ENCODE measurements around the gene HIF3A. TPM values are rescaled to one million over a fixed set of nuclear protein-coding genes. Genes with fewer than 3 reads are reported as not detected.

Gene HIF3A
- total RNA-seq, 4 donors from 2014 or later: 166 to 235 (median 209) TPM

DNA sequence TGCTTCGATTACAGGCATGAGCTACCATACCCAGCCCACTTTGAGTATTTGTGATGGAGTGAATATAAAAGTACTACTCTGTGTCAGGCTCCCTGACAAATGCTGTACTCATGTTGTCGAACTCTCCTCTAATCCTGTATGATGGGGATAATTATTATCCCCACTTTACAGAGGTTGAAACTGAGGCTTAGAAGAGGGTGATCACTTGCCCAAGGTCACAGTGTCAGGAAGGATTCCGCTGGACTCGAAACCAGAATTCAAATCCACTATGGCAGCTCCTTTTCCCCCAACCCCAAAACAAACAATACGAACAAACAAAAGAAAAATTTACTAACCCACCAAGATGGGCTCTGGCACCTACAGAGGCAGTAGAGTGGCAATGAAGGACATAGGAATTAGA is 48.3 kb downstream of the HIF3A start:
- Histone ChIP-seq H3K27ac (peak overlapping the region in 1 of 4 donors; percentile 19), H3K4me3 (no peak overlapping the region), H3K9me3 (no peaks in the 10 kb centered on the region), H3K27me3 (no peaks in the 10 kb centered on the region), H3K4me1 (peaks cover 0 to 33% (median 27%) of the 10 kb centered on the region in 4 donors), H3K36me3 (peaks cover 0 to 6% (median 0%) of the 10 kb centered on the region in 3 donors)
- DNase-seq (ENCODE audit: low spot score in 2 of 2): no peak
- WGBS, 2 donors: 87 to 94% methylated on average over 5 of the region's 5 CpGs
- TF ChIP-seq POLR2A (IDR thresholded peaks at IDR 0.05) (no peak), EP300 (IDR thresholded peaks at IDR 0.05) (no peak), CTCF (IDR thresholded peaks at IDR 0.05) (no peak)

DNA sequence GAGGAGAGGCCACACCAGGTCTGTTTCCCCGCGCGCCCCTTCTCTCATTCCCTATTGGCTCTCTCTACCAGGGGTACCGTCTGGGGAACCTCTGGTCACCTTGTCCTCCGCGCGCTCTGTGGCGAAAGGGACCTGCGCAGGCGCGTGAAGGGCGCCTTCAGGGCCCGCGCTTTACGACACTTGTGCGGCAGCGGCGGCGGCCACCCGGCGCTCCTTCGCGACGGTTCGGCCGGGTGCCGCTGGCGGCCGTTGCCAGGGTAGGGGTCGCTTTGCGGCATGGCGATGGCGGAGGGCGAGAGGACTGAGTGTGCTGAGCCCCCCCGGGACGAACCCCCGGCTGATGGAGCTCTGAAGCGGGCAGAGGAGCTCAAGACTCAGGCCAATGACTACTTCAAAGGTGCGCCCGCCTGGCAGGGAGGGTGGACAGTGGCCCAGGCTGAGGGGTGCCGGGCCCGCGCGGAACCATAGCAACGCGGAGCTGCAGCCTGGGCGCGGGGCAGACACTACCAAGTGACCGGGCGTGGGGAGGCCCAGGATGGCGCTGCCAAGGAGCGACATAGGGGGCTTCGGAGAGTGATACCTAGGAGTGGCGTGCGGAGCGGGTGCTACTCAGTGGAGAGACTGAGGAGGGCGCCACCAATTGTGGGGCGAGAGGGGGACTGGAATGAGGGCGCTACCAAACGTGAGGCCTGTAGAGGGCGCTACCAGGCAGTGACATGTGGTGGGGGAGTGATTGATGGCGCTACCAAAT is 50.2 kb downstream of the HIF3A start, which contains the start of gene PPP5C:
TSS of gene PPP5C (plus strand) at position 267 of the 751 bp plus-strand sequence. CDS start at position 277, 10 bp downstream.
- TF ChIP-seq CTCF (IDR thresholded peaks at IDR 0.05): peak; percentile 59 to 83 (median 74)
- peak; percentile 46 to 93 for TF ChIP-seq EP300 (IDR thresholded peaks at IDR 0.05)
- TF ChIP-seq POLR2A (IDR thresholded peaks at IDR 0.05): peak; percentile 24 to 77
- Histone ChIP-seq H3K27ac (peak within 1 kb of the TSS; percentile 55 to 91 (median 80)), H3K4me3 (peak within 1 kb of the TSS; percentile 84 to 87 (median 85)), H3K4me1 (peaks cover 0 to 51% (median 43%) of the 10 kb centered on the region in 4 donors), H3K27me3 (no peaks in the 10 kb centered on the region), H3K9me3 (no peaks in the 10 kb centered on the region), H3K36me3 (no peaks in the 10 kb centered on the region)
- DNase-seq (ENCODE audit: low spot score in 2 of 2): peak; percentile 70 to 73
- 1% methylated on average over 25 to 49 of the region's 62 CpGs for WGBS, 2 donors

DNA sequence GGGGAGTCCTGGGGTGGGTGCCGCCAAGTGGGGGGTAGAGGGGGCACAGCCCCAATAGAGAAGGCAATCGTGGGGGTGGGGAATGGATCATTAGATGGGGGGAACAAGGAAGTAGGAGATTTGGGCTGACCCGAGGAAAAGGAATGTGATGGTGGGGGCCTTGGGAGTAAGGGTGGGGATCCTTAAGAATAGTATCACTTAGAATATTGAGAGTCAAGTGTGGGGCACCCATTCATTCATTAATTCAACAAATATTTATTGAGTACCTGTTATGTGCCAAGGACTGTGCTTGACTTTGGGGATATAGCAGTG is 50.7 kb downstream of the HIF3A start:
- DNase-seq (ENCODE audit: low spot score in 2 of 2): no peak
- H3K27me3 ChIP-seq: no peaks in the 10 kb centered on the region
- H3K36me3 ChIP-seq: no peaks in the 10 kb centered on the region
- H3K4me3 ChIP-seq: peak overlapping the region; percentile 84 to 87 (median 85)
- WGBS, 2 donors: 3 to 4% methylated on average over 3 of the region's 3 CpGs
- TF ChIP-seq POLR2A (IDR thresholded peaks at IDR 0.05): no peak
- TF ChIP-seq EP300 (IDR thresholded peaks at IDR 0.05): no peak
- no peaks in the 10 kb centered on the region for H3K9me3 ChIP-seq
- H3K4me1 ChIP-seq: peaks cover 0 to 55% (median 44%) of the 10 kb centered on the region in 4 donors
- peak overlapping the region in 3 of 4 donors; percentile 79 to 91 (median 80) for H3K27ac ChIP-seq

- Histone ChIP-seq H3K27ac (peak overlapping the region in 1 of 4 donors; percentile 91), H3K9me3 (no peaks in the 10 kb centered on the region), H3K4me3 (peak overlapping the region in 2 of 4 donors; percentile 84 to 87), H3K4me1 (peaks cover 0 to 55% (median 44%) of the 10 kb centered on the region in 4 donors), H3K36me3 (peaks cover 0 to 3% (median 0%) of the 10 kb centered on the region in 3 donors), H3K27me3 (no peaks in the 10 kb centered on the region)
- DNase-seq (ENCODE audit: low spot score in 2 of 2): no peak
- TF ChIP-seq POLR2A (IDR thresholded peaks at IDR 0.05) (no peak), CTCF (IDR thresholded peaks at IDR 0.05) (no peak), EP300 (IDR thresholded peaks at IDR 0.05) (no peak)
- WGBS, 2 donors: 79 to 80% methylated on average over 5 of the region's 5 CpGs
These were observed 51.1 kb downstream of the HIF3A start for GRCh38 chr19:46347985-46348384.

DNA sequence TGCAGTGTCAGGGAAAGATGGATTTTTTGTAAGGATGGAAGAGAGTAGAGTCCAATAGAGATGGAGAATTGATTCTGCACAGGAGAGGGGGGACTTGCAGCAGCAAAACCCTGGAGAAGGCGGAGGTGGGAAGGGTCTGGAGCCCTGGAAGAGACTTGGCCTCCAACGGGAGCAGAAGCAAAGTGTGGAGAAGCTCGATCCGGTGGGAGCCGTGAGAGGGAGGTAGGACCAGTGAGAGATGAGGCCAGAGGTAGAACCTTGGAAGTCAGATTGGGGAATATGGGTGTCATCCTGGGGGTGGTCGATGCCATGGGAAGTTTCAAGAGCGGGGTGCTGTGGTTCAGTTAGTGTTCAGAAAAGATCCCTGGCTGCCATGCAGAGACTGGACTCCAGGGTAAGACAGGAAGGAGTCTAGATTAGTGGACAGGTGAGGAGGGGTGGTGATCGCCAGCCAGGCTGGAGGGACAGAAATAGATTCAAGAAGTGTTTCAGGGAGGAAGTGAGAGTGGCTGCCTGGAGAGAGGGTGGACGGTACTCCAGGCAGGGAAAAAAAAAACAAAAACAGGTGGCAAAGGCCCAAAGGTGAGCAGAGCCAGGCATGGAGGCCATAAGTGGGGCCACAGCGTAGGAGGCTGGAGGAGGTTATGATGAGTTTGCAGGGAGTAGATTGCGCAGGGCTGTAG is 52.6 kb downstream of the HIF3A start:
- 77% methylated on average over 11 of the region's 11 CpGs for WGBS, 2 donors
- Histone ChIP-seq H3K36me3 (peaks cover 0 to 18% (median 9%) of the 10 kb centered on the region in 3 donors), H3K9me3 (no peaks in the 10 kb centered on the region), H3K4me3 (no peak overlapping the region), H3K4me1 (peaks cover 0 to 55% (median 44%) of the 10 kb centered on the region in 4 donors), H3K27ac (peak overlapping the region in 3 of 4 donors; percentile 38 to 83 (median 70)), H3K27me3 (no peaks in the 10 kb centered on the region)
- no peak for TF ChIP-seq CTCF (IDR thresholded peaks at IDR 0.05)
- TF ChIP-seq POLR2A (IDR thresholded peaks at IDR 0.05): no peak
- no peak for TF ChIP-seq EP300 (IDR thresholded peaks at IDR 0.05)
- DNase-seq (ENCODE audit: low spot score in 2 of 2): no peak
